ENCODE data around the gene TSPAN5. TPM values are rescaled to one million over a fixed set of nuclear protein-coding genes. Genes with fewer than 3 reads are reported as not detected.

Gene TSPAN5
- total RNA-seq, 3 donors from 2014 or later = 1.9 to 17.7 (median 12.8) TPM

DNA sequence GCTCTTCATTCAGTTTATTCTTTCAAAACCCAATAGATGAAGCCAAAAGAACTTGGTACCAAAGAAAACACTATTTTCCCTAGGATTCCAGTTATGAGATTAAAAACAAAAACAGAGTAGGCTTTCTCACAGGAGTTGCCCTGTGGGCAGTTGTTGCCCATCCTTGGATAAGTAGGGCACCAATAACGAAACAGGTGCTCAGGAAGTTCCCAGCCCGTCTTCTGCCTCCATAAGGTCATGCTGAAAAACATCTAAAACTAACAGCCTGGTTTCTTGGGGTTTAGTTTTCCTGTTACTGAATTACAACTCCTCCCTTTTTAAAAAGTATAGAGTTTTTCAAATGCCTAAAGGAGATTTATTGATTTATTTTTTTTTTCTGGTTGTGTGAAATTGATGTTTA, 14.7 kb downstream of the TSPAN5 start:
- Histone ChIP-seq H3K27me3 (no peaks in the 10 kb centered on the region), H3K27ac (no peak overlapping the region)
- TF ChIP-seq POLR2AphosphoS5 (IDR thresholded peaks at IDR 0.05) = no peak
- no peak for TF ChIP-seq CTCF (IDR thresholded peaks at IDR 0.05)
- TF ChIP-seq POLR2A (IDR thresholded peaks at IDR 0.05) = no peak

GRCh38 chr4:98642991-98643426, 15.4 kb downstream of the TSPAN5 start:
- no peaks in the 10 kb centered on the region for H3K36me3 ChIP-seq
- H3K9me3 ChIP-seq = no peaks in the 10 kb centered on the region
- no peak overlapping the region for H3K4me3 ChIP-seq
- no peak for DNase-seq (ENCODE audit: low spot score in 2 of 2)
- TF ChIP-seq CTCF (IDR thresholded peaks at IDR 0.05) (no peak), POLR2A (IDR thresholded peaks at IDR 0.05) (no peak), POLR2AphosphoS5 (IDR thresholded peaks at IDR 0.05) (no peak)
- intact Hi-C loops (cut with DNase I; ENCODE audit: low total_unique reads) = no loop called here
- H3K27me3 ChIP-seq = no peaks in the 10 kb centered on the region
- no peak overlapping the region for H3K27ac ChIP-seq
- H3K4me1 ChIP-seq = no peaks in the 10 kb centered on the region

More for the DNA sequence above, 14.7 kb downstream of the TSPAN5 start:
- no peaks in the 10 kb centered on the region for H3K36me3 ChIP-seq
- no peaks in the 10 kb centered on the region for H3K9me3 ChIP-seq
- no peak overlapping the region for H3K4me3 ChIP-seq
- intact Hi-C loops (cut with DNase I; ENCODE audit: low total_unique reads) = no loop called here
- H3K4me1 ChIP-seq = no peaks in the 10 kb centered on the region
- DNase-seq (ENCODE audit: low spot score in 2 of 2) = no peak

DNA sequence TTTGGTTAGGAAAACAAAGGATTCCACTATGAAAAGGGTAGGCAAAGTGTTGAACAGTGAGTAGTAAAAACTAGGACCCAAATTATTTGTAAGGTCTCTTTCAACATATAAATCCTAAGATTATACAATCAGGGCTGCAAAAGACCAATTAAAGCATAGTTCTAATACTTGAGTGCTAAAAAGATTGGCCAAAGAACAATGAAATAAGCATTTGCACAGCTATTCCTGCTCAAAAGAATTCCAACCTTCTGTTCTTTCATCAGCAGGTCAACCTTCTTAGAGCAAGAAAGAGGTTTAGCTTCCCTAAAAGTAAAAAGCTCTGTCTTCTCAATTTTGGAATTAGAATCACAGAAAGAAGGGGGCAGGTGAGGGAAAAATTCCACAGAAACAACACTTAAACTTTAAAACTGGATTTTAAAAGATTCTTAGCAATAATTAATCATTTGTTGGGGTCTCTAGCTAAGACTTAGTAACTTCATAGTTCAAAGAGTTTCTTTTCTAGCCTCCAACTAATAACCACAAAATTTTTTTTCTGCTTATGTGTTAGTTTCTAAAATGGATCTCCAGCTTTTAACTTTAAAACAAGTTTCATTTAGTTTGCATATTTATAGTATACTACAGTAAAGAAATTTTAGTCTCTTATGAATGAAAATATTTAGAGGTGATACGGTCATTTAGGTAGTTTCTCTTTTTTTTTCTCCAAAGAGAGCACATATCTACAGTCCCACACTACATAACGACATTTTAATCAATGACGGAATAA, 16.3 kb downstream of the TSPAN5 start:
- TF ChIP-seq POLR2A (IDR thresholded peaks at IDR 0.05) (no peak), CTCF (IDR thresholded peaks at IDR 0.05) (no peak), POLR2AphosphoS5 (IDR thresholded peaks at IDR 0.05) (no peak)
- no peak for DNase-seq (ENCODE audit: low spot score in 2 of 2)
- Histone ChIP-seq H3K9me3 (no peaks in the 10 kb centered on the region), H3K4me3 (no peak overlapping the region), H3K36me3 (no peaks in the 10 kb centered on the region), H3K27ac (no peak overlapping the region), H3K27me3 (no peaks in the 10 kb centered on the region), H3K4me1 (no peaks in the 10 kb centered on the region)
- intact Hi-C loops (cut with DNase I; ENCODE audit: low total_unique reads) = no loop called here

GRCh38 chr4:98641376-98641775, 17.0 kb downstream of the TSPAN5 start:
- no peaks in the 10 kb centered on the region for H3K27me3 ChIP-seq
- no peaks in the 10 kb centered on the region for H3K4me1 ChIP-seq
- no peak overlapping the region for H3K4me3 ChIP-seq
- intact Hi-C loops (cut with DNase I; ENCODE audit: low total_unique reads) = no loop called here
- H3K27ac ChIP-seq = no peak overlapping the region
- H3K36me3 ChIP-seq = no peaks in the 10 kb centered on the region
- TF ChIP-seq CTCF (IDR thresholded peaks at IDR 0.05) (no peak), POLR2AphosphoS5 (IDR thresholded peaks at IDR 0.05) (no peak), POLR2A (IDR thresholded peaks at IDR 0.05) (no peak)
- no peaks in the 10 kb centered on the region for H3K9me3 ChIP-seq
- DNase-seq (ENCODE audit: low spot score in 2 of 2) = no peak

GRCh38 chr4:98639523-98639922, 18.9 kb downstream of the TSPAN5 start:
- H3K4me3 ChIP-seq = no peak overlapping the region

More at GRCh38 chr4:98639523-98639922, 18.9 kb downstream of the TSPAN5 start:
- Histone ChIP-seq H3K4me1 (no peaks in the 10 kb centered on the region), H3K27me3 (no peaks in the 10 kb centered on the region), H3K27ac (no peak overlapping the region), H3K36me3 (no peaks in the 10 kb centered on the region), H3K9me3 (no peaks in the 10 kb centered on the region)
- TF ChIP-seq POLR2A (IDR thresholded peaks at IDR 0.05) (no peak), POLR2AphosphoS5 (IDR thresholded peaks at IDR 0.05) (no peak)
- no peak for DNase-seq (ENCODE audit: low spot score in 2 of 2)
- intact Hi-C loops (cut with DNase I; ENCODE audit: low total_unique reads) = no loop called here

Measured in breast epithelium (tissue), 4 donors.